Stimulated activated CD8-positive, alpha-beta memory T cell treated with anti-CD3 and anti-CD28 coated beads, Interleukin-2, amount 100 ng/mL, for 1 hour (primary cell): ENCODE results near the gene ZFP36L2.

Experiments used
- DNase-seq, 2 donors: peaks; one replicate each; pipeline ENCODE4 v3.0.0-alpha.2; 2020; ENCODE audit warnings: low read depth in 2 of 2

Gene ZFP36L2

GRCh38 chr2:43186679-43187374 lies 39.6 kb downstream of the ZFP36L2 start:
- no peak for DNase-seq

GRCh38 chr2:43186321-43186678 lies 40.1 kb downstream of the ZFP36L2 start:
- DNase-seq: no peak

GRCh38 chr2:43185146-43185545 lies 41.3 kb downstream of the ZFP36L2 start:
- DNase-seq: no peak

GRCh38 chr2:43184339-43184895 lies 42.0 kb downstream of the ZFP36L2 start:
- DNase-seq: no peak

GRCh38 chr2:43183743-43184142 lies 42.7 kb downstream of the ZFP36L2 start:
- DNase-seq: no peak

- DNase-seq: no peak
Measured at GRCh38 chr2:43180897-43181296, 45.5 kb downstream of the ZFP36L2 start.

GRCh38 chr2:43179942-43180341 lies 46.5 kb downstream of the ZFP36L2 start:
- DNase-seq: no peak

- DNase-seq: no peak
Measured at GRCh38 chr2:43178602-43179542, 47.5 kb downstream of the ZFP36L2 start.

- no peak for DNase-seq
Measured at GRCh38 chr2:43178055-43178598, 48.3 kb downstream of the ZFP36L2 start.

- DNase-seq: no peak
Measured at GRCh38 chr2:43176449-43176848, 50.0 kb downstream of the ZFP36L2 start.

- no peak for DNase-seq
Measured at GRCh38 chr2:43175876-43176275, 50.5 kb downstream of the ZFP36L2 start.

GRCh38 chr2:43175020-43175441 lies 51.4 kb downstream of the ZFP36L2 start:
- DNase-seq: no peak

GRCh38 chr2:43174368-43174916 lies 52.0 kb downstream of the ZFP36L2 start:
- peak; percentile 31 to 47 for DNase-seq
